EL (cell line): ENCODE data around the gene ATP5MC2.
"Not testable (repeated sequence)": the region's sequence is repeated elsewhere in the genome, so short reads cannot be mapped to it uniquely, and the experiment has no call there.

Source experiments
- DNase-seq: peaks from one replicate; pipeline ENCODE4 v3.0.0-alpha.2; 2016

Gene ATP5MC2

GRCh38 chr12:53675701-53676607, at the start of gene ATP5MC2:
ATP5MC2 (minus strand) TSS chr12:53676083; CDS start chr12:53672614, 3,469 bp downstream.
- peak; percentile 99 for DNase-seq

GRCh38 chr12:53722450-53723041, 46.7 kb upstream of the ATP5MC2 start:
- DNase-seq, result no peak

- no peak for DNase-seq
Observed at GRCh38 chr12:53720946-53721345, 45.1 kb upstream of the ATP5MC2 start.

GRCh38 chr12:53719649-53720048, 43.8 kb upstream of the ATP5MC2 start:
- DNase-seq, result no peak

- DNase-seq, result not testable (repeated sequence)
Observed at GRCh38 chr12:53718567-53718966, 42.7 kb upstream of the ATP5MC2 start.

- DNase-seq, result no peak
Observed at GRCh38 chr12:53717319-53717718, 41.4 kb upstream of the ATP5MC2 start.

- no peak for DNase-seq
Observed at GRCh38 chr12:53714004-53714403, 38.1 kb upstream of the ATP5MC2 start.

- DNase-seq, result no peak
Observed at GRCh38 chr12:53713516-53713915, 37.6 kb upstream of the ATP5MC2 start.

- no peak for DNase-seq
Observed at GRCh38 chr12:53712059-53712643, 36.3 kb upstream of the ATP5MC2 start.

GRCh38 chr12:53710091-53710490, 34.2 kb upstream of the ATP5MC2 start:
- DNase-seq, result no peak

- no peak for DNase-seq
Observed at GRCh38 chr12:53709671-53710070, 33.8 kb upstream of the ATP5MC2 start.

- DNase-seq, result no peak
Observed at GRCh38 chr12:53706080-53706479, 30.2 kb upstream of the ATP5MC2 start.

- DNase-seq, result peak; percentile 53
Observed at GRCh38 chr12:53703756-53704155, 27.9 kb upstream of the ATP5MC2 start.

- DNase-seq, result peak; percentile 68
Observed at GRCh38 chr12:53701518-53702264, 25.8 kb upstream of the ATP5MC2 start.

GRCh38 chr12:53700567-53700966, 24.7 kb upstream of the ATP5MC2 start:
- no peak for DNase-seq

- no peak for DNase-seq
Observed at GRCh38 chr12:53699678-53700025, 23.8 kb upstream of the ATP5MC2 start.

GRCh38 chr12:53698948-53699677, 23.2 kb upstream of the ATP5MC2 start:
- no peak for DNase-seq

GRCh38 chr12:53696655-53697331, 20.9 kb upstream of the ATP5MC2 start:
- no peak for DNase-seq

GRCh38 chr12:53696285-53696654, 20.4 kb upstream of the ATP5MC2 start:
- DNase-seq, result peak; percentile 85

GRCh38 chr12:53695152-53696145, 19.6 kb upstream of the ATP5MC2 start:
- peak; percentile 75 for DNase-seq

- no peak for DNase-seq
Observed at GRCh38 chr12:53694756-53695151, 18.9 kb upstream of the ATP5MC2 start.
